Vagina (tissue), 2 donors: ENCODE measurements around the gene SLC5A1. TPM values are rescaled to one million over a fixed set of nuclear protein-coding genes. Genes with fewer than 3 reads are reported as not detected.
A peak's percentile ranks its signal among the peaks of the same experiment; 100 is the strongest.

ENCODE experiments used
- DNase-seq, 2 donors: peaks; one replicate each; pipeline ENCODE4 v3.0.0-alpha.2; 2017; ENCODE audit errors: extremely low spot score in 2 of 2
- H3K27ac ChIP-seq: fragments of 200-600 bp; sonication (generic); one replicate; pipeline ENCODE4 v1.5.1; 2019
- H3K27me3 ChIP-seq: fragments of 200-600 bp; sonication (generic); one replicate; pipeline ENCODE4 v1.5.1; 2019
- H3K36me3 ChIP-seq, 2 donors: fragments of 200-600 bp; sonication (generic); one replicate each; pipeline ENCODE4 v1.5.1; 2017 to 2019
- H3K4me1 ChIP-seq: fragments of 200-600 bp; sonication (generic); one replicate; pipeline ENCODE4 v1.5.1; 2019
- H3K4me3 ChIP-seq, 2 donors: fragments of 200-600 bp; sonication (generic); 1 replicate in 1 of 2; 2 replicates in 1 of 2; pipeline ENCODE4 v1.5.1; 2016 to 2019
- H3K9me3 ChIP-seq: fragments of 200-600 bp; sonication (generic); one replicate; pipeline ENCODE4 v1.5.1; 2019
- POLR2A ChIP-seq, 2 donors: fragments of 450-650 bp; IDR thresholded peaks; one replicate each; pipeline ENCODE4 v1.6.1; 2017; ENCODE audit warnings: antibody characterized with exemption in 2 of 2, mild to moderate bottlenecking in 2 of 2, moderate library complexity in 2 of 2
- POLR2AphosphoS5 ChIP-seq, 2 donors: sonication (generic); formaldehyde crosslinking; IDR thresholded peaks; one replicate each; pipeline ENCODE4 v1.9.0; 2017; ENCODE audit warnings: antibody characterized with exemption in 2 of 2, mild to moderate bottlenecking in 2 of 2, low read depth in 1 of 2; ENCODE audit not compliant: insufficient read depth in 1 of 2
- intact Hi-C: fragments of 100-400 bp; cut with DNase I; formaldehyde crosslinking; loops from one replicate; pipeline ENCODE4 v1.15.1; 2023
- total RNA-seq: library from RNA; depleted of rRNA; stranded (reverse); fragments of >200 nt; gene quantifications from one replicate; pipeline ENCODE4 v1.2.3, GENCODE V29; 2016
- TF ChIP-seq, protein P1 (sequence below), 3 experiments: fragments of 450-650 bp in 2 of 3; fragments of 200-600 bp in 1 of 3; sonication (generic) in 1 of 3; IDR thresholded peaks; one replicate each; pipeline ENCODE4 v1.5.1; 2017 to 2019; ENCODE audit warnings: antibody characterized with exemption in 3 of 3, mild to moderate bottlenecking in 2 of 3, moderate library complexity in 2 of 3

The SLC5A1 gene
- total RNA-seq, 1 donor from 2014 or later: 5.6 TPM

DNA sequence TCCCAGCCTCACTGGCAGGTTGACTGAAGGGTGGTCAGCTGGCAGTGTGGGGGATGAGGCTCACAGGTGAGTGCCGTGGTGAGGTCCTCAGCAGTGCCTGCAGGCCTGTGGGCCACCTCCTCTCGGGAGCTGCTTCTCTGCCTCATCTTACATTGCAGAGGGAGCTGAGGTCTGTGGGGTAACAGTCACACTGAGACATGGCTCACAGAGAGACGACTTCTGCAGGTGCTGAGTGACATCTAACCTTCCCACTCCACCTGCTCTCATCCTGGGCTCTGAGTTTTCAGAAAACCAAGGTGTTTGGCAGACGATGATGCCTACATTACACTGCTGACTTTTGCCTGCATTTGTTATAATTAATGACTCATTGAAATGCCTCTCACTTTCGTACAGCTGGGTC is 8.8 kb upstream of the SLC5A1 start:
- H3K27me3 ChIP-seq: no peaks in the 10 kb centered on the region
- H3K27ac ChIP-seq: no peak overlapping the region
- intact Hi-C loops: no loop called here
- no peaks in the 10 kb centered on the region for H3K9me3 ChIP-seq
- no peak for DNase-seq
- H3K4me3 ChIP-seq: no peak overlapping the region
- TF ChIP-seq, protein P1, sequence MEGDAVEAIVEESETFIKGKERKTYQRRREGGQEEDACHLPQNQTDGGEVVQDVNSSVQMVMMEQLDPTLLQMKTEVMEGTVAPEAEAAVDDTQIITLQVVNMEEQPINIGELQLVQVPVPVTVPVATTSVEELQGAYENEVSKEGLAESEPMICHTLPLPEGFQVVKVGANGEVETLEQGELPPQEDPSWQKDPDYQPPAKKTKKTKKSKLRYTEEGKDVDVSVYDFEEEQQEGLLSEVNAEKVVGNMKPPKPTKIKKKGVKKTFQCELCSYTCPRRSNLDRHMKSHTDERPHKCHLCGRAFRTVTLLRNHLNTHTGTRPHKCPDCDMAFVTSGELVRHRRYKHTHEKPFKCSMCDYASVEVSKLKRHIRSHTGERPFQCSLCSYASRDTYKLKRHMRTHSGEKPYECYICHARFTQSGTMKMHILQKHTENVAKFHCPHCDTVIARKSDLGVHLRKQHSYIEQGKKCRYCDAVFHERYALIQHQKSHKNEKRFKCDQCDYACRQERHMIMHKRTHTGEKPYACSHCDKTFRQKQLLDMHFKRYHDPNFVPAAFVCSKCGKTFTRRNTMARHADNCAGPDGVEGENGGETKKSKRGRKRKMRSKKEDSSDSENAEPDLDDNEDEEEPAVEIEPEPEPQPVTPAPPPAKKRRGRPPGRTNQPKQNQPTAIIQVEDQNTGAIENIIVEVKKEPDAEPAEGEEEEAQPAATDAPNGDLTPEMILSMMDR (IDR thresholded peaks at IDR 0.05): no peak
- TF ChIP-seq POLR2AphosphoS5 (IDR thresholded peaks at IDR 0.05; ENCODE audit: insufficient read depth in 1 of 2, low read depth in 1 of 2) (no peak), POLR2A (IDR thresholded peaks at IDR 0.05) (no peak)
- no peaks in the 10 kb centered on the region for H3K36me3 ChIP-seq
- no peaks in the 10 kb centered on the region for H3K4me1 ChIP-seq

DNA sequence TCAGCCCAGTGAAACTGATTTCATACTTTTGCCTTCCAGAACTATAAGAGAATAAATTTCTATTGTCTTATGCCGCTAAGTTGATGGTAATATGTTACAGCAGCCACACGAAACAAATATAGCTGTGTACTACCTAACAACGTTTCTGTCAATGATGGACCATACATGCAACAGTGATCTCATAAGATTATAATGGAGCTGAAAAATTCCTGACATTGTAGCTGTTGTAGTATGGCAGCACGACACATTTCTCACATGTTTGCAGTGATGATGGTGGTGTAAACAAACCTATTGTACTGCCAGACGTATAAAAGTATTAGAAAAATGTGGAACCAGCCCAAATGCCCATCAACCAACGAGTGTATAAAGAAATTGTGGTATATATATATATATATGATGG is 5.8 kb upstream of the SLC5A1 start:
- TF ChIP-seq POLR2A (IDR thresholded peaks at IDR 0.05) (no peak), POLR2AphosphoS5 (IDR thresholded peaks at IDR 0.05; ENCODE audit: insufficient read depth in 1 of 2, low read depth in 1 of 2) (no peak)
- TF ChIP-seq, protein P1 (IDR thresholded peaks at IDR 0.05): no peak
- peaks cover 3% of the 10 kb centered on the region for H3K4me1 ChIP-seq
- no peaks in the 10 kb centered on the region for H3K27me3 ChIP-seq
- intact Hi-C loops: no loop called here
- H3K9me3 ChIP-seq: no peaks in the 10 kb centered on the region
- no peaks in the 10 kb centered on the region for H3K36me3 ChIP-seq
- H3K27ac ChIP-seq: no peak overlapping the region
- H3K4me3 ChIP-seq: no peak overlapping the region
- no peak for DNase-seq

DNA sequence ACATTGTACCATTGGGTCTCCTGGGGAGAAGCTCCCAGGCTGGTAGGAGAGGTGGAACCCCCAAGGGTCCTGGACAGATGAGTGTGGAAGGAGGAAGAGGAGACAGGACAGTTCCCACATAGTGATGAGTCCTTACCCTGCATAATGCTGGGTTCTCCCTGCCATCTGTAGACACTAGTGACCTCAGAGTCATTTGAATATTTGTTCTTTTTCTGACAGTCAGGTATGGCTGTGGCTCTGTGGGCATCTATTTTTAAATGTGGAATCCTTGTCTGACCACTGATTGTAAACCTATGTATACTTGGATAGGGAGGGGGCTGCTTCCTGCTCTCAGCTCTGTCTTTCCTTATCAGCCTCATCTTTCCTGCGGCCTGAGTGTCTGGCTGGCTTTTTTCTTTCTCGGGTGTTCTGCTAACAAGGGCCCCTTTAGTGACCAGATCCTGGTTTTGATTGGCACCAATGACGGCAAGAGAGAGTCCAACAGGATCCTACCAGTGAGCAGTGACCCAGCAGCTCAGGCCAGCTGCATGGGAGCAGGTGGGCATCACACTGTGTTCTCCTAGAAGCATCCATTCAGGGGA is 2.6 kb upstream of the SLC5A1 start:
- H3K4me3 ChIP-seq: no peak overlapping the region
- TF ChIP-seq POLR2A (IDR thresholded peaks at IDR 0.05): no peak
- TF ChIP-seq, protein P1 (IDR thresholded peaks at IDR 0.05): no peak
- TF ChIP-seq POLR2AphosphoS5 (IDR thresholded peaks at IDR 0.05; ENCODE audit: insufficient read depth in 1 of 2, low read depth in 1 of 2): no peak
- H3K9me3 ChIP-seq: no peaks in the 10 kb centered on the region
- no peaks in the 10 kb centered on the region for H3K36me3 ChIP-seq
- no peak overlapping the region for H3K27ac ChIP-seq
- peaks cover 4% of the 10 kb centered on the region for H3K27me3 ChIP-seq
- peaks cover 24% of the 10 kb centered on the region for H3K4me1 ChIP-seq
- DNase-seq: no peak
- intact Hi-C loops: no loop called here

DNA sequence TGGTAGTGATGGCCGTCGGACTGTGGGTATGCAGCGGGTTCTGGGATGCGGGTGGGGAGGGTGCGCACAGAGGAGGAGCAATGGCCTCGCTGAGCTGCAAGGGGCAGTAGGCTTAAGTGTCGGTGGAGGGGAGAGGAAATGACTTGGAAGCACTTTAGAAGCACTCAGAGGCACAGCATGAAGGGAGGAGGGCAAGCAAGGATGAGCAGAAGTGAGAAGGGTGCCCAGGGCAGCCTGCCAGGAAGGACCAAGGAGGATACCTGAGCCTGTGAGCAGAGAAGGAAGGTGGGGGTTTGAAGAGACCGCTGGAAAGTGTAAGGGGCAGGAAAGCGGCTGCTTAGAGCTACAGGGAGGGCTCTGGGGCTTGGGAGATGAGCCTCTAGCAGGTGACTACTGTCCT is 330 bp downstream of the SLC5A1 start:
- Histone ChIP-seq H3K27me3 (peaks cover 4% of the 10 kb centered on the region), H3K36me3 (no peaks in the 10 kb centered on the region), H3K4me1 (peaks cover 28% of the 10 kb centered on the region), H3K4me3 (peak overlapping the region in 1 of 2 donors; percentile 3), H3K9me3 (no peaks in the 10 kb centered on the region), H3K27ac (no peak overlapping the region)
- no peak for DNase-seq
- intact Hi-C loops: no loop called here
- TF ChIP-seq POLR2A (IDR thresholded peaks at IDR 0.05): no peak

DNA sequence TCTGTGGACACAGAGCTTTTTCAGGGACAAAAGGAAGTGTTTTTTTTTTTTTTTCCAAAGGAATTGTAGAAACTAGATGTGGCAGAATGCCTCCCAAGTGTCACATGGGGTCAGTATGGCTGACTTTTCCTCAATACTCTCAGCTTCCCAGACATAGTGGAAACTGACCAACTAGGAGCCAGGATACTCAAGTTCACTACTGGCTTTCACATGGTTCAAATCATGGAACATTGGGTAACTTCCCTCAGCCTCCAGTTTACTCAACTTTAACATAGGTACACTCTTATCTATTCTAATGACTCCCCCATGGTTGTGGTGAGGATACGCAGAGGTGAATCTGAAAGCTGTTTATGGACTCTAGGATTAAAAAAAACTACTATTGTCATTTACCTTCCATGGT is 1.4 kb downstream of the SLC5A1 start:
- no peak overlapping the region for H3K4me3 ChIP-seq
- peaks cover 4% of the 10 kb centered on the region for H3K27me3 ChIP-seq
- no peaks in the 10 kb centered on the region for H3K36me3 ChIP-seq
- intact Hi-C loops: no loop called here
- H3K27ac ChIP-seq: peak overlapping the region; percentile 20
- no peak for DNase-seq
- TF ChIP-seq, protein P1 (IDR thresholded peaks at IDR 0.05): no peak
- TF ChIP-seq POLR2A (IDR thresholded peaks at IDR 0.05): no peak
- TF ChIP-seq POLR2AphosphoS5 (IDR thresholded peaks at IDR 0.05; ENCODE audit: insufficient read depth in 1 of 2, low read depth in 1 of 2): no peak
- peaks cover 28% of the 10 kb centered on the region for H3K4me1 ChIP-seq
- no peaks in the 10 kb centered on the region for H3K9me3 ChIP-seq
